Erythroblast (primary cell): ENCODE results near the gene KCP.

Experiments
- GATA1 ChIP-seq: IDR thresholded peaks from 2 replicates; pipeline ENCODE4 v1.6.1; 2011; ENCODE audit warnings: low read depth, mild to moderate bottlenecking, control low read depth, low read length, moderate library complexity
- POLR2A ChIP-seq: IDR thresholded peaks from 2 replicates; pipeline ENCODE4 v1.6.1; 2011; ENCODE audit warnings: mild to moderate bottlenecking, low read length

GRCh38 chr7:128863433-128863989 is 47.0 kb downstream of the KCP start:
- TF ChIP-seq POLR2A (no peak), GATA1 (no peak)
